IMR-90 (cell line): ENCODE measurements around the gene TTLL12. TPM values are rescaled to one million over a fixed set of nuclear protein-coding genes. Genes with fewer than 3 reads are reported as not detected.

Experiments
- ATAC-seq: fragments of 200-7000 bp; cut with Tn5 transposase; 2 replicates; pipeline ENCODE4 v1.9.1; 2020; ENCODE audit warnings: low read depth, mild to moderate bottlenecking, moderate library complexity
- BruUV-seq: library from RNA; stranded (reverse); fragments of 400-500 nt; replicated peaks from 2 replicates; lab custom pipeline; 2021; lab: Mats Ljungman, UMichigan
- CTCF ChIA-PET: fragments of 300-600 bp; formaldehyde crosslinking; extraction: SDS; loops from one replicate; lab custom pipeline; 2021; ENCODE audit warnings: antibody characterized with exemption; lab: Yijun Ruan, JAX
- POLR2A ChIA-PET: fragments of 300-600 bp; sonication (Branson Sonifier 250); formaldehyde crosslinking; loops from one replicate; lab custom pipeline; 2022; ENCODE audit warnings: antibody characterized with exemption; ENCODE audit not compliant: unreplicated experiment; lab: Charles Lee
- DNase-seq: peaks from one replicate; pipeline ENCODE4 v3.0.0; 2013
- H2AFZ ChIP-seq: replicated peaks from 2 replicates; pipeline ENCODE3; 2013; ENCODE audit warnings: low read length, mild to moderate bottlenecking; ENCODE audit not compliant: poor library complexity
- H2AK5ac ChIP-seq: 2 replicates; pipeline ENCODE4 v1.6.1; 2013; ENCODE audit warnings: low read depth, low read length, inconsistent platforms
- H2AK9ac ChIP-seq: replicated peaks from 2 replicates; pipeline ENCODE3; 2013; ENCODE audit warnings: mild to moderate bottlenecking, low read depth, low read length, moderate library complexity; ENCODE audit not compliant: poor library complexity
- H2BK120ac ChIP-seq: 2 replicates; pipeline ENCODE4 v1.6.1; 2013; ENCODE audit warnings: low read depth, low read length, inconsistent platforms
- H2BK15ac ChIP-seq: 3 replicates; pipeline ENCODE4 v1.6.1; 2013; ENCODE audit warnings: low read depth, low read length, inconsistent platforms
- H2BK20ac ChIP-seq: 2 replicates; pipeline ENCODE4 v1.6.1; 2013; ENCODE audit warnings: low read depth, mild to moderate bottlenecking, inconsistent platforms, low read length, moderate library complexity
- H2BK5ac ChIP-seq: 2 replicates; pipeline ENCODE4 v1.6.1; 2013; ENCODE audit warnings: mild to moderate bottlenecking, low read depth, low read length, inconsistent platforms; ENCODE audit not compliant: poor library complexity, severe bottlenecking
- H3K14ac ChIP-seq: replicated peaks from 2 replicates; pipeline ENCODE4 v1.6.1; 2013; ENCODE audit warnings: low read depth, low read length, inconsistent platforms
- H3K18ac ChIP-seq: 2 replicates; pipeline ENCODE4 v1.6.1; 2013; ENCODE audit warnings: low read depth, low read length, control low read depth
- H3K23ac ChIP-seq: 2 replicates; pipeline ENCODE4 v1.6.1; 2013; ENCODE audit warnings: low read depth, low read length, inconsistent platforms
- H3K27ac ChIP-seq: 2 replicates; pipeline ENCODE4 v1.5.1; 2013; ENCODE audit warnings: mild to moderate bottlenecking, control low read depth, low read length; ENCODE audit not compliant: insufficient read depth
- H3K27me3 ChIP-seq: 2 replicates; pipeline ENCODE4 v1.6.1; 2013; ENCODE audit warnings: low read length; ENCODE audit not compliant: control insufficient read depth, insufficient read depth
- H3K36me3 ChIP-seq: 2 replicates; pipeline ENCODE4 v1.6.1; 2013; ENCODE audit warnings: low read length, mixed read lengths; ENCODE audit not compliant: control insufficient read depth, insufficient read depth
- H3K4ac ChIP-seq: 2 replicates; pipeline ENCODE4 v1.6.1; 2013; ENCODE audit warnings: low read depth, low read length, inconsistent platforms
- H3K4me1 ChIP-seq: 2 replicates; pipeline ENCODE4 v1.6.1; 2013; ENCODE audit warnings: low read length, mixed read lengths; ENCODE audit not compliant: control insufficient read depth, insufficient read depth
- H3K4me2 ChIP-seq: 2 replicates; pipeline ENCODE4 v1.6.1; 2013; ENCODE audit warnings: low read depth, mild to moderate bottlenecking, control low read depth, low read length, moderate library complexity
- H3K4me3 ChIP-seq: 2 replicates; pipeline ENCODE4 v1.5.1; 2013; ENCODE audit warnings: low read depth, mild to moderate bottlenecking, control low read depth, low read length, moderate library complexity; ENCODE audit not compliant: insufficient read depth
- H3K56ac ChIP-seq: 2 replicates; pipeline ENCODE4 v1.6.1; 2013; ENCODE audit warnings: low read length, inconsistent platforms; ENCODE audit not compliant: insufficient read depth; ENCODE audit errors: extremely low read depth
- H3K79me1 ChIP-seq, 2 experiments: 2 replicates each; pipeline ENCODE4 v1.6.1; 2013; ENCODE audit warnings: low read length in 2 of 2, inconsistent platforms in 1 of 2, low read depth in 1 of 2
- H3K9ac ChIP-seq: 2 replicates; pipeline ENCODE4 v1.6.1; 2013; ENCODE audit warnings: low read depth, low read length, control low read depth
- H3K9me1 ChIP-seq: 2 replicates; pipeline ENCODE4 v1.6.1; 2013; ENCODE audit warnings: low read length, inconsistent platforms; ENCODE audit not compliant: insufficient read depth
- H3K9me3 ChIP-seq: 2 replicates; pipeline ENCODE4 v1.6.1; 2013; ENCODE audit warnings: low read length; ENCODE audit not compliant: control insufficient read depth, insufficient read depth
- H4K20me1 ChIP-seq: 2 replicates; pipeline ENCODE4 v1.6.1; 2013; ENCODE audit warnings: low read length, inconsistent platforms; ENCODE audit not compliant: insufficient read depth
- H4K5ac ChIP-seq: 2 replicates; pipeline ENCODE4 v1.6.1; 2013; ENCODE audit warnings: mild to moderate bottlenecking, low read depth, low read length, control low read depth
- H4K8ac ChIP-seq, 2 experiments: 2 replicates each; pipeline ENCODE4 v1.6.1; 2013; ENCODE audit warnings: low read depth in 2 of 2, low read length in 2 of 2, control low read depth in 1 of 2, inconsistent platforms in 1 of 2
- H4K91ac ChIP-seq: 2 replicates; pipeline ENCODE4 v1.6.1; 2013; ENCODE audit warnings: low read depth, low read length, inconsistent platforms; ENCODE audit not compliant: insufficient read depth
- BHLHE40 ChIP-seq: fragments of 150-350 bp; IDR thresholded peaks from 2 replicates; pipeline ENCODE4 v1.6.1; 2016; ENCODE audit warnings: mild to moderate bottlenecking, low read depth, low read length
- CHD1 ChIP-seq: IDR thresholded peaks from 2 replicates; pipeline ENCODE4 v1.6.1; 2012; ENCODE audit warnings: low read depth, low read length, improper control_type of control experiment
- FOS ChIP-seq: fragments of 150-350 bp; IDR thresholded peaks from 2 replicates; pipeline ENCODE4 v1.6.1; 2016; ENCODE audit warnings: low read depth, low read length
- MAFK ChIP-seq: IDR thresholded peaks from 2 replicates; pipeline ENCODE4 v1.6.1; 2012; ENCODE audit warnings: low read depth, low read length, improper control_type of control experiment
- MXI1 ChIP-seq: IDR thresholded peaks from 2 replicates; pipeline ENCODE4 v1.6.1; 2012; ENCODE audit warnings: low read depth, mild to moderate bottlenecking, low read length, moderate library complexity, borderline replicate concordance
- RAD21 ChIP-seq: IDR thresholded peaks from 2 replicates; pipeline ENCODE4 v1.6.1; 2012; ENCODE audit warnings: low read length, improper control_type of control experiment
- RCOR1 ChIP-seq: IDR thresholded peaks from 2 replicates; pipeline ENCODE4 v1.6.1; 2012; ENCODE audit warnings: mild to moderate bottlenecking, low read length, improper control_type of control experiment; ENCODE audit not compliant: insufficient replicate concordance
- WGBS, 2 experiments: methylation state at CpG; one replicate each; pipeline versions ENCODE4 v1.1.5 to v1.1.7; 2013; ENCODE audit warnings: missing lambda C conversion rate in 2 of 2; ENCODE audit not compliant: insufficient read length in 1 of 2; ENCODE audit errors: extremely low coverage in 2 of 2; 5-methylcytosine and 5-hydroxymethylcytosine counted together
- dilution Hi-C: fragments of 300-500 bp; cut with HindIII; formaldehyde crosslinking; loops from one replicate; pipeline ENCODE4 v1.14.3; 2018; ENCODE audit warnings: low sequenced_read_pairs; ENCODE audit not compliant: unreplicated experiment
- in situ Hi-C: fragments of 300-500 bp; cut with MboI; formaldehyde crosslinking; loops from 3 replicates; pipeline ENCODE4 v1.14.3; 2019; ENCODE audit warnings: low sequenced_read_pairs, inconsistent platforms, mixed read lengths
- intact Hi-C: fragments of 100-400 bp; cut with micrococcal nuclease; formaldehyde crosslinking; loops from 2 replicates; pipeline ENCODE4 v1.10.0; 2022
- polyA plus RNA-seq, 3 experiments: library from polyadenylated mRNA; depleted of rRNA; stranded (reverse); fragments of >200 nt; gene quantifications; 2 replicates each; pipeline ENCODE4 v1.2.3, GENCODE V29; 2012; ENCODE audit warnings: low replicate concordance in 1 of 3
- total RNA-seq: library from RNA; depleted of rRNA; stranded (reverse); fragments of >200 nt; gene quantifications from 2 replicates; pipeline ENCODE4 v1.2.3, GENCODE V29; 2012

Gene TTLL12
- total and polyA plus RNA-seq, 2 of the 4 experiments (the other 2 are of a cell fraction), result 20.9 to 30.1 TPM

GRCh38 chr22:43217285-43218030 is 30.5 kb upstream of the TTLL12 start:
- Histone ChIP-seq H4K5ac (no peak overlapping the region), H3K14ac (no peak overlapping the region), H2BK15ac (no peak overlapping the region), H2BK20ac (no peak overlapping the region), H3K4me2 (no peak overlapping the region), H3K4me3 (no peak overlapping the region), H3K56ac (no peak overlapping the region), H2AK9ac (no peak overlapping the region), H3K36me3 (no peaks in the 10 kb centered on the region), H3K4ac (no peak overlapping the region), H3K9me3 (no peaks in the 10 kb centered on the region), H3K79me1 (no peaks in the 10 kb centered on the region), H2AK5ac (no peak overlapping the region), H4K20me1 (no peaks in the 10 kb centered on the region), H3K23ac (no peak overlapping the region), H4K91ac (no peak overlapping the region), H2AFZ (no peak overlapping the region), H2BK5ac (no peak overlapping the region), H3K4me1 (no peaks in the 10 kb centered on the region), H3K9me1 (no peaks in the 10 kb centered on the region), H3K18ac (no peak overlapping the region), H2BK120ac (no peak overlapping the region), H3K27me3 (peaks cover 29% of the 10 kb centered on the region), H3K9ac (no peak overlapping the region), H3K27ac (no peak overlapping the region), H4K8ac (no peak overlapping the region)
- in situ Hi-C loops, result no loop called here
- WGBS, 2 experiments, result 53% methylated on average over 11 of the region's 32 CpGs; no CpG with 5 or more reads in 1 of the 2 experiments
- TF ChIP-seq RAD21 (no peak), MXI1 (no peak), BHLHE40 (no peak), CHD1 (no peak), FOS (no peak), MAFK (no peak), RCOR1 (no peak)
- ATAC-seq, result no peak
- no peak for DNase-seq
- ChIA-PET POLR2A (no interaction called here), CTCF (no interaction called here)
- dilution Hi-C loops, result no loop called here
- no TSS peak for BruUV-seq
- intact Hi-C loops, result no loop called here
